ENCODE measurements around the gene GNAQ. TPM values are rescaled to one million over a fixed set of nuclear protein-coding genes. Genes with fewer than 3 reads are reported as not detected.
A peak's percentile ranks its signal among the peaks of the same experiment; 100 is the strongest.

The GNAQ gene
- total RNA-seq, 1 donor from 2014 or later = 20.6 TPM

DNA sequence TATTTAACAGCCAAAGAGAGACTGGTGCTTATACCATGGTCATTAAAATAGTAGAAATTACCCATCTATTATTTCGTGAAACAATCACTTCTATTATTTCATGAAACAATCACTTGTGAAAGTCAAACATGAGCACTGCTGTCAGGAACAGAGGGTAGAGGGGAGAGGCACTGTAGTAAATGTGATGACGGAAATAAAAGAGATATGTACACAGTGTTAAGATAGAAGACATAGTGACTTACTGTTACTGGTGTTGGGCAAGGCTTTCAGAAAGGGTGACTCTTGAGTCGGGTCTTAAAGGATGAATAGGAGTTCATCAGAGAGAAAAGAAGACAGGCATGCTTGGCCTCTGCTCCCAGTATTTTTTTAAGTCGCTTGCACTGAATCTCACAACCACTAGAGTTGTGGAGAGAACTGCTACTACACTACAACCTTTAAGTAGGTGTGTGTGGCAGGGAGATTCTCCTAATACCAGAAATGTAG lies 220.9 kb downstream of the GNAQ start:
- no peak overlapping the region for H3K4me3 ChIP-seq (ENCODE audit: low read depth, low read length)
- TF ChIP-seq, protein P1, sequence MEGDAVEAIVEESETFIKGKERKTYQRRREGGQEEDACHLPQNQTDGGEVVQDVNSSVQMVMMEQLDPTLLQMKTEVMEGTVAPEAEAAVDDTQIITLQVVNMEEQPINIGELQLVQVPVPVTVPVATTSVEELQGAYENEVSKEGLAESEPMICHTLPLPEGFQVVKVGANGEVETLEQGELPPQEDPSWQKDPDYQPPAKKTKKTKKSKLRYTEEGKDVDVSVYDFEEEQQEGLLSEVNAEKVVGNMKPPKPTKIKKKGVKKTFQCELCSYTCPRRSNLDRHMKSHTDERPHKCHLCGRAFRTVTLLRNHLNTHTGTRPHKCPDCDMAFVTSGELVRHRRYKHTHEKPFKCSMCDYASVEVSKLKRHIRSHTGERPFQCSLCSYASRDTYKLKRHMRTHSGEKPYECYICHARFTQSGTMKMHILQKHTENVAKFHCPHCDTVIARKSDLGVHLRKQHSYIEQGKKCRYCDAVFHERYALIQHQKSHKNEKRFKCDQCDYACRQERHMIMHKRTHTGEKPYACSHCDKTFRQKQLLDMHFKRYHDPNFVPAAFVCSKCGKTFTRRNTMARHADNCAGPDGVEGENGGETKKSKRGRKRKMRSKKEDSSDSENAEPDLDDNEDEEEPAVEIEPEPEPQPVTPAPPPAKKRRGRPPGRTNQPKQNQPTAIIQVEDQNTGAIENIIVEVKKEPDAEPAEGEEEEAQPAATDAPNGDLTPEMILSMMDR (conservative IDR thresholded peaks at IDR 0.05; ENCODE audit: low read depth, low read length) = no peak
- no peak for DNase-seq (ENCODE audit: low read depth)

DNA sequence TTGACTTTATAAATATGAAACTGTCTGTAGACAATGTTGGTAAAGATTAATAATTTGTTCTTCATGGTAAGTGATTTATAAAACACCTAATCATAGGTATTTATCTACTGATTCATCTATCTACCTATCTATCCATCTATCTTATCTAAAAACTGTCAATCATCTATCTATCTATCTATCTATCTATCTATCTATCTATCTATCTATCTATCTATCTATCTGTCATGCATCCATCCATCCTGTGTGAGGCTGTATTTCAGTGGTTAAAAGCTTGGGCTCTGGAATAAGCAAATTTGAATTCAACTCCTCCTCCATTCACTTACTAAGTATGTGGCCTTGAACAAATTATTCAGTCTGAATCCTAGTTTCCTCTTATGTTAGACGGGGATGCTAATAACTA lies 221.6 kb downstream of the GNAQ start:
- H3K4me3 ChIP-seq (ENCODE audit: low read depth, low read length) = no peak overlapping the region
- no peak for DNase-seq (ENCODE audit: low read depth)
- TF ChIP-seq, protein P1 (conservative IDR thresholded peaks at IDR 0.05; ENCODE audit: low read depth, low read length) = no peak

DNA sequence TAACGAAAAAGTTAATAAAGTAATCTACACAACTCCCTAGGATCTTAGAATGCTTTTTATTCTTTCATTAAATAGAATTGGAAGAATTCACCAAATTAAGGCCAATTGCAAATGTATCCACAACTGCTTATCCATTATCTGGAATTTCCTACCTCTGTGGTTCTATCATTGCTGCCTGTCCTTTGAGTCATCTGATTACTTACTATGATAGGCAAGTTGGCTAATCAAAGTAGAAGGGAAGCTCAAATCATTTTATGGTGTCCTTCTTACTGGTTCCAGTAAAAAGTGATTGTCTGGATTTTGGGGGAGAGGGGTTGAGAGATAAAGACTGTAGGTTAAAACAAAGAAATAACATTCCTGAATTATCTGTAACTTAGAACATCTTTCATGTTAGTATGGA lies 222.1 kb downstream of the GNAQ start:
- no peak overlapping the region for H3K4me3 ChIP-seq (ENCODE audit: low read depth, low read length)
- TF ChIP-seq, protein P1 (conservative IDR thresholded peaks at IDR 0.05; ENCODE audit: low read depth, low read length) = no peak
- no peak for DNase-seq (ENCODE audit: low read depth)

GRCh38 chr9:77808751-77809081 lies 222.9 kb downstream of the GNAQ start:
- TF ChIP-seq, protein P1 (conservative IDR thresholded peaks at IDR 0.05; ENCODE audit: low read depth, low read length) = no peak
- H3K4me3 ChIP-seq (ENCODE audit: low read depth, low read length) = no peak overlapping the region
- no peak for DNase-seq (ENCODE audit: low read depth)

- H3K4me3 ChIP-seq (ENCODE audit: low read depth, low read length) = no peak overlapping the region
- TF ChIP-seq, protein P1 (conservative IDR thresholded peaks at IDR 0.05; ENCODE audit: low read depth, low read length) = no peak
- no peak for DNase-seq (ENCODE audit: low read depth)
Measured at GRCh38 chr9:77807846-77808750, 223.5 kb downstream of the GNAQ start.

- TF ChIP-seq, protein P1 (conservative IDR thresholded peaks at IDR 0.05; ENCODE audit: low read depth, low read length) = no peak
- no peak overlapping the region for H3K4me3 ChIP-seq (ENCODE audit: low read depth, low read length)
- DNase-seq (ENCODE audit: low read depth) = peak; percentile 52
Measured at GRCh38 chr9:77807281-77807683, 224.3 kb downstream of the GNAQ start.

DNA sequence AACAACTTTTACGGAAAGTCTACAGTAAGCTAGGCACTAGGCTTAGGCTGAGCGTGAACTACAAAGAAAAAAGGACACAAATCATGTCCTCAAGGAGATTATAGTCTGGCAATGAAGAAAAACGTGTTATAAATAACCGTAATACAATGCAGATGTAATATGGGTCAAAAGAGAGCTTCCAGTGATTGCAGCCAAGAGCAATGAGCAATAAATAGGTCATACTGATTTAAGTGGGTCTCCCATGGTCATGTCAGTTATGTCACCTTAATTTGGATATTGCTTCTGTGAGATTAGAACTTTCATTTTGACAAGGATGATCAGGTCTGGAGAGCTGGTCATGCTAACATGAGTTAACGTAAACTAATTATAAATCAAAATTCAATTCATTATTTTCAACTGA lies 224.9 kb downstream of the GNAQ start:
- H3K4me3 ChIP-seq (ENCODE audit: low read depth, low read length) = no peak overlapping the region
- TF ChIP-seq, protein P1 (conservative IDR thresholded peaks at IDR 0.05; ENCODE audit: low read depth, low read length) = no peak
- DNase-seq (ENCODE audit: low read depth) = no peak

All from epithelial cell of proximal tubule (primary cell).